Keratinocyte (primary cell): ENCODE data around the gene NCOA7.
A peak's percentile ranks its signal among the peaks of the same experiment; 100 is the strongest.

Experiments used
- CTCF ChIP-seq, 3 experiments: IDR thresholded peaks in 1 of 3; conservative IDR thresholded peaks in 1 of 3; optimal IDR thresholded peaks in 1 of 3; 2 replicates in 2 of 3; 3 replicates in 1 of 3; pipeline versions ENCODE3 to v1.5.1; 2011; ENCODE audit warnings: low read length in 3 of 3, mild to moderate bottlenecking in 3 of 3, moderate library complexity in 2 of 3, control low read depth in 1 of 3, inconsistent platforms in 1 of 3; ENCODE audit not compliant: insufficient read depth in 2 of 3; ENCODE audit errors: extremely low read depth in 1 of 3
- EZH2 ChIP-seq: IDR thresholded peaks from one replicate; pipeline ENCODE4 v1.6.1; 2012; ENCODE audit warnings: inconsistent platforms, mild to moderate bottlenecking, low read length, moderate library complexity

GRCh38 chr6:125746731-125747588 lies 43.8 kb upstream of the NCOA7 start:
- TF ChIP-seq CTCF (optimal IDR thresholded peaks at IDR 0.05 in 1 of 3, IDR thresholded peaks at IDR 0.05 in 1 of 3, conservative IDR thresholded peaks at IDR 0.05 in 1 of 3; ENCODE audit: extremely low read depth in 1 of 3, insufficient read depth in 2 of 3, low read length in 3 of 3) (no peak), EZH2 (peak; percentile 78)
